Gastrocnemius medialis (tissue), 4 donors: ENCODE measurements around the gene IQCE. TPM values are rescaled to one million over a fixed set of nuclear protein-coding genes. Genes with fewer than 3 reads are reported as not detected.

Experiments
- ATAC-seq, 2 donors: fragments of 150-250 bp; one replicate each; pipeline ENCODE4 v1.9.1; 2016
- DNase-seq, 2 donors: peaks; one replicate each; pipeline ENCODE4 v3.0.0-alpha.2; 2019
- H3K27ac ChIP-seq, 4 donors: fragments of 200-600 bp; sonication (generic); 1 replicate in 1 of 4; 2 replicates in 3 of 4; pipeline ENCODE4 v1.5.1; 2016 to 2018; ENCODE audit warnings: mild to moderate bottlenecking in 2 of 4, moderate library complexity in 1 of 4
- H3K27me3 ChIP-seq, 3 donors: fragments of 200-600 bp; sonication (generic) in 2 of 3; 1 replicate in 1 of 3; 2 replicates in 2 of 3; pipeline versions ENCODE4 v1.5.1 to v1.6.0; 2016 to 2019; ENCODE audit warnings: mild to moderate bottlenecking in 1 of 3, moderate library complexity in 1 of 3
- H3K36me3 ChIP-seq, 2 donors: fragments of 200-600 bp; sonication (generic) in 1 of 2; one replicate each; pipeline ENCODE4 v1.5.1; 2017 to 2018
- H3K4me1 ChIP-seq, 2 donors: fragments of 200-600 bp; sonication (generic) in 1 of 2; one replicate each; pipeline ENCODE4 v1.5.1; 2016 to 2017; ENCODE audit warnings: mild to moderate bottlenecking in 2 of 2
- H3K4me3 ChIP-seq, 4 donors: fragments of 200-600 bp; sonication (generic) in 3 of 4; 1 replicate in 1 of 4; 2 replicates in 3 of 4; pipeline ENCODE4 v1.5.1; 2016 to 2019; ENCODE audit warnings: mild to moderate bottlenecking in 2 of 4
- H3K9me3 ChIP-seq, 3 donors: fragments of 200-600 bp; sonication (generic) in 2 of 3; 1 replicate in 1 of 3; 2 replicates in 2 of 3; pipeline ENCODE4 v1.5.1; 2016 to 2019
- POLR2A ChIP-seq, 2 donors: fragments of 450-650 bp; IDR thresholded peaks; one replicate each; pipeline ENCODE4 v1.6.1; 2017; ENCODE audit warnings: antibody characterized with exemption in 2 of 2, mild to moderate bottlenecking in 2 of 2, moderate library complexity in 2 of 2
- in situ Hi-C, 4 donors: fragments of 200-750 bp; cut with MboI; loops; one replicate each; pipeline versions ENCODE4 v1.15.0 to v1.8.0; 2017; ENCODE audit warnings: low sequenced_read_pairs in 4 of 4
- intact Hi-C: fragments of 100-400 bp; cut with DNase I; formaldehyde crosslinking; loops from one replicate; pipeline ENCODE4 v1.15.1; 2023; ENCODE audit warnings: low total_unique reads
- total RNA-seq, 4 donors: library from RNA; depleted of rRNA; stranded (reverse); fragments of >200 nt; gene quantifications; one replicate each; pipeline versions ENCODE4 v1.1.0 to v1.2.3, GENCODE V29; 2016
- TF ChIP-seq, protein P1 (sequence below), 5 experiments: fragments of 450-650 bp in 3 of 5; fragments of 200-600 bp in 2 of 5; sonication (generic) in 2 of 5; IDR thresholded peaks in 4 of 5; conservative IDR thresholded peaks in 1 of 5; 1 replicate in 4 of 5; 2 replicates in 1 of 5; pipeline ENCODE4 v1.5.1; 2016 to 2019; ENCODE audit warnings: antibody characterized with exemption in 5 of 5, mild to moderate bottlenecking in 3 of 5, moderate library complexity in 3 of 5

The IQCE gene
- total RNA-seq, 4 donors from 2014 or later = 6.3 to 11.5 (median 8.8) TPM

DNA sequence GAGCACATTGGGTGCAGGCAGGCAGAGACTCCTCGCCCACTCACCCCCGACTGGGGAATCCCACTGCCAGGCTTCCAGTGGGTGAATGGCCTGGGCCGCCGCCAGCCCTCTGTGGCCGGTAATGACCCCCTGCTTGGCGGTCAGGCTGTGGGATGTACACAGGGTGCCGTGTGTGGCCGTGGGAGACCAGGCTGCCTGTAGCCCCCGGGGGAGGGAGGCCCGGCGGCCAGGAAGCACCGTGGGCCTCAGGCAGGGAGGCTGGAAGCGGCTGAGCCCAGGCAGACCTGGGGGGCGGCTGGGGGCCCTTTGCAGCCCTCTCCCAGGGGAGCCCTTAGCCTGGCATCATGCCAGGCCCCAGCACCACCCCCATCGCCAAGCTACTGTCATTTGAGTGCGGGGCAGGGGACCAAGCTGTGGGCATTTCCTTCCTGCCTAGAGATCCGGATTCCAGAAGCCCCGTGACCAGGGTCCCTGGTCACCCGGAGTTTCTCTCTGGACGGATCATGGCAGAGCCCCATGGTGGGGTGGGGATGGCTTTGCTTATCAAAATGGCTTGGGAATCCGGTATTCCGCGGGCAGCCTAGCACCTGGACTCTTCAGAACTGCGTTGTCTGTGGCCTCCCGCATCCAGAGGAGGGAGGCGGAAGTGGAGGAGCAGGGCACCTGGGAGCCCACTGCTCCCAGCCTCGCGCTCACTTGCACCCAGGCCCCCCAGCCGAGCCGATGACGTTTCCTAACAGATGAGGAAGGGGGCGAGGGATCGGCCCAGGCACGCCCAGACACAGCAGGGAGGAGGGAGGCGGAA lies 74.2 kb downstream of the IQCE start:
- DNase-seq (peak; percentile 23 to 52), ATAC-seq (no peak)
- Histone ChIP-seq H3K9me3 (no peaks in the 10 kb centered on the region), H3K4me1 (peaks cover 34 to 51% of the 10 kb centered on the region in 2 donors), H3K27me3 (no peaks in the 10 kb centered on the region), H3K4me3 (peak overlapping the region; percentile 57 to 76 (median 68)), H3K27ac (peak overlapping the region; percentile 47 to 74 (median 66)), H3K36me3 (no peaks in the 10 kb centered on the region)
- intact Hi-C loops (no loop called here), in situ Hi-C loops (no loop called here)
- TF ChIP-seq, protein P1, sequence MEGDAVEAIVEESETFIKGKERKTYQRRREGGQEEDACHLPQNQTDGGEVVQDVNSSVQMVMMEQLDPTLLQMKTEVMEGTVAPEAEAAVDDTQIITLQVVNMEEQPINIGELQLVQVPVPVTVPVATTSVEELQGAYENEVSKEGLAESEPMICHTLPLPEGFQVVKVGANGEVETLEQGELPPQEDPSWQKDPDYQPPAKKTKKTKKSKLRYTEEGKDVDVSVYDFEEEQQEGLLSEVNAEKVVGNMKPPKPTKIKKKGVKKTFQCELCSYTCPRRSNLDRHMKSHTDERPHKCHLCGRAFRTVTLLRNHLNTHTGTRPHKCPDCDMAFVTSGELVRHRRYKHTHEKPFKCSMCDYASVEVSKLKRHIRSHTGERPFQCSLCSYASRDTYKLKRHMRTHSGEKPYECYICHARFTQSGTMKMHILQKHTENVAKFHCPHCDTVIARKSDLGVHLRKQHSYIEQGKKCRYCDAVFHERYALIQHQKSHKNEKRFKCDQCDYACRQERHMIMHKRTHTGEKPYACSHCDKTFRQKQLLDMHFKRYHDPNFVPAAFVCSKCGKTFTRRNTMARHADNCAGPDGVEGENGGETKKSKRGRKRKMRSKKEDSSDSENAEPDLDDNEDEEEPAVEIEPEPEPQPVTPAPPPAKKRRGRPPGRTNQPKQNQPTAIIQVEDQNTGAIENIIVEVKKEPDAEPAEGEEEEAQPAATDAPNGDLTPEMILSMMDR (IDR thresholded peaks at IDR 0.05 in 4 of 5, conservative IDR thresholded peaks at IDR 0.05 in 1 of 5) = no peak
- peak in 1 of 2 donors; percentile 11 for TF ChIP-seq POLR2A (IDR thresholded peaks at IDR 0.05)

DNA sequence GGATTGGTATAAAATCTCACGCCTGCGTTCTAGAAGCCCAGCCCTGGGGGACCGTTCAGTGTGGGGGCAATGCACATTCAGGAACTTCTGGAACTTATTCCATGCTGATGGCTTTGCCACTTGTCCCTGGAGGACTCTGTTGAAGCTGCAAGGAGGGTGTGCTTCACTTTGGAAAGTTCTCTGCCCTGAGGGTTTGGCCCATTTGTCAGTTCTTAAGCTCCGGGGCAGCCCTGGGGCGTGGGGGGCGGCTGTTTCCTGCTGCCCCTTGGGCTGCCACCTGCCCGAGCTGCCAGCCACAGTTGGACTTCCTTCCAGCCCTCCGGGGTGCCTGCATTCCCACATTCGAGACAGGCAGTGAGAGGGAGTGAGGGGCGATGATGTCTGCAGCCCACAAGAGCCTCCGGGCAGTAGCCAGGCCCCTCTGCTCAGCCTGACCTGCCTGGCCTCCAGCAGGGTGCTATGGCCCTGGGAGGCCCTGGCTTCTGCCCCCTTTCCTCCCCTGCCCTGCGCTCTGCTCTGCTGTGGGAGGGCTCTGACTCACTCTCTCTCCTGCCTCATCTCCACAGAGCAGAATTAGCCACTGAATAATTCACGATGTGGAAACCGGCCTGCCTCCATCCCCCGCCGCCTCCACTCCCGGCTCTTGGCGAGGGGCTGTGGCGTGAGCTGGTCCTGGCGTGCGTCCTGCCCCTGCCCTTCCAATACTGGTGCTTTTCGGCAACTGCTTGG lies 74.9 kb downstream of the IQCE start:
- ATAC-seq = no peak
- H3K4me3 ChIP-seq = peak overlapping the region; percentile 57 to 76 (median 68)
- no peaks in the 10 kb centered on the region for H3K27me3 ChIP-seq
- no peaks in the 10 kb centered on the region for H3K36me3 ChIP-seq
- DNase-seq = no peak
- peaks cover 42 to 58% of the 10 kb centered on the region in 2 donors for H3K4me1 ChIP-seq
- H3K27ac ChIP-seq = peak overlapping the region; percentile 47 to 74 (median 66)
- no peaks in the 10 kb centered on the region for H3K9me3 ChIP-seq
- in situ Hi-C loops = no loop called here
- intact Hi-C loops = no loop called here
- peak in 1 of 2 donors; percentile 4 for TF ChIP-seq POLR2A (IDR thresholded peaks at IDR 0.05)
- TF ChIP-seq, protein P1 (IDR thresholded peaks at IDR 0.05 in 4 of 5, conservative IDR thresholded peaks at IDR 0.05 in 1 of 5) = no peak

DNA sequence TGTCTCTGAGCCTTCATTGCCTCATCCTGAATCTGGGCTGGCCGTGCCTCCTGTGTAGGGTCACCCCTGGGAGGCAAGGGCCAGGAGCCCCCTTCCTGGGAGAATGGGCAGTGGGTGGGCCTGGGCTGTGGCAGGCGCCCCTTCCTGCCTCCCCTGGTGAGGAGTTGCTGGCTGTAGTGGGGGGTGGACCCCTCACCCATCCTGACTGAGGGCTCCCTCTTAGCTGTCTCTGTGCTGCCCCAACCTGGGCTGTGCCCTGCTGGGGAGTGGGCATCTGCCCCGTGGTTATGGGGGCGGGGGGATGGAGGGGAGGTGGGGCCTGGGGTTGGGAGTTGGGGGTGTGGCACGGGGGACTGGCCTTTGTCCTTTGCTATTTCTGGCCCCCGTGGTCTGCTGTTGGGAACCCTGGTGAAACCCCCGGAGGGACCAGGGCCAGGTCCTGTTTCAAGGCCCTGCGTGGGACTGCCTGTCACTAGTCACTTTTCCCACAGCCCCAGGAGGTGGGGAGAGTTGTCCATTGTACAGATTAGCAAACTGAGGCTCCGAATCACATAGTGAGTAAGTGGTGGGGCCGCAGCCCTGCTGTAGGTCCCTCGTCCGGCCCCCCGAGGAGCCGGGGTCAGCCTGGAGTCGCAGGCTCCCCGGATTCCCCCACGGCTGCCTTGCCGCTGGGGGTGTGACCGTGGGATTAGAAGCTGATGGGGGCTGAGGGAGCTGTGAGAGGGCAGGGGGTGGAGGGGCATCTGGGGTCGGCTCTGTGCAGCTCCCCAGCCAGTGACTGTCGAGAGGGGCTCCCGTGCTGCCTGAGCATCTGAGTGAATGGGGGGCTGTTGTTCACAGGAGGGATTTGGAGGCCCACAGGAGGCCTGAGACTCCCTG lies 75.7 kb downstream of the IQCE start:
- no peaks in the 10 kb centered on the region for H3K36me3 ChIP-seq
- intact Hi-C loops = no loop called here
- H3K4me3 ChIP-seq = no peak overlapping the region
- H3K9me3 ChIP-seq = no peaks in the 10 kb centered on the region
- TF ChIP-seq POLR2A (IDR thresholded peaks at IDR 0.05) = no peak
- TF ChIP-seq, protein P1 (IDR thresholded peaks at IDR 0.05 in 4 of 5, conservative IDR thresholded peaks at IDR 0.05 in 1 of 5) = no peak
- in situ Hi-C loops = no loop called here
- DNase-seq (no peak), ATAC-seq (no peak)
- H3K27me3 ChIP-seq = no peaks in the 10 kb centered on the region
- peak overlapping the region in 2 of 4 donors; percentile 10 to 74 for H3K27ac ChIP-seq
- H3K4me1 ChIP-seq = peaks cover 48 to 64% of the 10 kb centered on the region in 2 donors

DNA sequence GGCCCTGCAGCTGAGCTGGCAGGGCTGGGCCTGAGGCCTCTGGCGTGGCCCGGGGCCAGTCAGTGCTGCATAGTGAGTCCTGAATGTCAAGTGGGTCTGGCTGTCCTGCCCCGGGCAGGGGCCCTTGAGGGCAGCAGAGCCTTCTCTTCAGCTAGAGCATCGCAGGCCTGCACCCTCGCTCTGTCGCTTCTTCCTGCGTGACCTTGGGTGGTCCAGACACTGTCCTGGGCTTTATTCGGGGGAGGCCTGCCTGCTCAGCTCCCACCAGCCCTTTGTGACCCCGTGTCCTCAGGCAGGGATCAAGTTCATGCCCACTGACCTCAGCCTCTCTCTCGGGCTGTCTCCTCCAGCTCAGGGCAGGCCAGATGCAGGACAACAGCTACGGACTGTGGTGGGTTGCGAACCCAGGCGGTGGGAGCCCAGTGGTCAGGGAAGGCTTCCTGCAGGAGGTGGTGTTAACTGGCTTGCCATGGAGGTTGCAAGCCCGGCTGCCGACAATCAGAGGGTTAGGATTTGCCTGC lies 76.4 kb downstream of the IQCE start:
- H3K9me3 ChIP-seq = no peaks in the 10 kb centered on the region
- H3K27me3 ChIP-seq = no peaks in the 10 kb centered on the region
- no peaks in the 10 kb centered on the region for H3K36me3 ChIP-seq
- H3K27ac ChIP-seq = no peak overlapping the region
- ATAC-seq (no peak), DNase-seq (no peak)
- in situ Hi-C loops = no loop called here
- no peak overlapping the region for H3K4me3 ChIP-seq
- intact Hi-C loops = no loop called here
- peaks cover 41 to 59% of the 10 kb centered on the region in 2 donors for H3K4me1 ChIP-seq
- TF ChIP-seq, protein P1 (IDR thresholded peaks at IDR 0.05 in 4 of 5, conservative IDR thresholded peaks at IDR 0.05 in 1 of 5) = no peak
- no peak for TF ChIP-seq POLR2A (IDR thresholded peaks at IDR 0.05)
